CD14-positive monocyte (primary cell): ENCODE measurements around the gene SLC25A26. TPM values are rescaled to one million over a fixed set of nuclear protein-coding genes. Genes with fewer than 3 reads are reported as not detected.

ENCODE experiments used
- DNase-seq, 3 donors: peaks; one replicate each; pipeline ENCODE4 v3.0.0-alpha.2; 2011 to 2022
- H2AFZ ChIP-seq: 2 replicates; pipeline ENCODE4 v1.6.0; 2012; ENCODE audit warnings: mild to moderate bottlenecking, low read depth, low read length, inconsistent platforms; ENCODE audit not compliant: insufficient read depth, poor library complexity, severe bottlenecking
- H3K27ac ChIP-seq, 2 donors: 1 replicate in 1 of 2; 2 replicates in 1 of 2; pipeline ENCODE4 v1.5.1; 2012 to 2013; ENCODE audit warnings: low read length in 2 of 2, control low read depth in 1 of 2, inconsistent platforms in 1 of 2, low read depth in 1 of 2, mild to moderate bottlenecking in 1 of 2
- H3K27me3 ChIP-seq, 2 donors: one replicate each; pipeline versions ENCODE4 v1.6.0 to v1.6.1; 2011 to 2013; ENCODE audit warnings: low read length in 2 of 2; ENCODE audit not compliant: control insufficient read depth in 2 of 2, insufficient read depth in 2 of 2
- H3K36me3 ChIP-seq, 2 donors: replicated peaks in 1 of 2; 1 replicate in 1 of 2; 2 replicates in 1 of 2; pipeline versions ENCODE4 v1.5.1 to v1.6.1; 2012 to 2013; ENCODE audit warnings: low read length in 2 of 2, control low read depth in 1 of 2, inconsistent platforms in 1 of 2, mild to moderate bottlenecking in 1 of 2; ENCODE audit not compliant: insufficient read depth in 2 of 2, control insufficient read depth in 1 of 2
- H3K4me1 ChIP-seq, 2 donors: 1 replicate in 1 of 2; 2 replicates in 1 of 2; pipeline versions ENCODE4 v1.5.1 to v1.6.1; 2012 to 2013; ENCODE audit warnings: low read length in 2 of 2, control low read depth in 1 of 2, inconsistent platforms in 1 of 2, mild to moderate bottlenecking in 1 of 2, moderate library complexity in 1 of 2; ENCODE audit not compliant: insufficient read depth in 2 of 2, control insufficient read depth in 1 of 2
- H3K4me2 ChIP-seq: replicated peaks from 2 replicates; pipeline ENCODE3; 2012; ENCODE audit warnings: low read length, moderate library complexity, mild to moderate bottlenecking; ENCODE audit not compliant: poor library complexity, severe bottlenecking; ENCODE audit errors: extremely low read depth
- H3K4me3 ChIP-seq, 3 experiments: fragments of 200-600 bp in 1 of 3; sonication (generic) in 1 of 3; replicated peaks in 1 of 3; 1 replicate in 2 of 3; 2 replicates in 1 of 3; pipeline ENCODE4 v1.5.1; 2011 to 2013; ENCODE audit warnings: low read length in 3 of 3, mild to moderate bottlenecking in 3 of 3, control low read depth in 2 of 3, low read depth in 2 of 3, inconsistent platforms in 1 of 3, moderate library complexity in 1 of 3
- H3K79me2 ChIP-seq: 2 replicates; pipeline ENCODE4 v1.6.0; 2012; ENCODE audit warnings: mild to moderate bottlenecking, control low read depth, inconsistent platforms, low read length, moderate library complexity; ENCODE audit not compliant: insufficient read depth
- H3K9ac ChIP-seq: 2 replicates; pipeline ENCODE4 v1.6.0; 2017; ENCODE audit warnings: low read length, mild to moderate bottlenecking; ENCODE audit not compliant: insufficient read depth, poor library complexity, severe bottlenecking
- H3K9me3 ChIP-seq, 2 donors: replicated peaks in 1 of 2; 1 replicate in 1 of 2; 2 replicates in 1 of 2; pipeline versions ENCODE4 v1.5.1 to v1.6.1; 2012 to 2013; ENCODE audit warnings: low read length in 2 of 2, control low read depth in 1 of 2; ENCODE audit not compliant: control insufficient read depth in 1 of 2, insufficient read depth in 1 of 2
- H4K20me1 ChIP-seq: 2 replicates; pipeline ENCODE4 v1.6.0; 2012; ENCODE audit warnings: mild to moderate bottlenecking, low read length, control low read depth, moderate library complexity; ENCODE audit not compliant: insufficient read depth
- H3K27ac Mint-ChIP-seq, 7 donors: one replicate each; pipeline ENCODE4 v1.8.0; 2020; ENCODE audit warnings: mild to moderate bottlenecking in 7 of 7, mixed read lengths in 7 of 7, moderate library complexity in 6 of 7, inconsistent platforms in 2 of 7
- H3K27me3 Mint-ChIP-seq, 3 donors: one replicate each; pipeline ENCODE4 v1.8.0; 2021 to 2022; ENCODE audit warnings: low read depth in 3 of 3, mild to moderate bottlenecking in 3 of 3, mixed read lengths in 3 of 3, moderate library complexity in 3 of 3, inconsistent platforms in 1 of 3
- H3K36me3 Mint-ChIP-seq, 2 donors: one replicate each; pipeline ENCODE4 v1.8.0; 2020; ENCODE audit warnings: mixed read lengths in 2 of 2, inconsistent platforms in 1 of 2, mild to moderate bottlenecking in 1 of 2
- H3K4me1 Mint-ChIP-seq: one replicate; pipeline ENCODE4 v1.8.0; 2020; ENCODE audit warnings: mild to moderate bottlenecking, mixed read lengths
- H3K4me3 Mint-ChIP-seq, 2 donors: one replicate each; pipeline ENCODE4 v1.8.0; 2020; ENCODE audit warnings: mild to moderate bottlenecking in 2 of 2, mixed read lengths in 2 of 2, moderate library complexity in 1 of 2
- H3K9me3 Mint-ChIP-seq, 7 donors: one replicate each; pipeline ENCODE4 v1.8.0; 2020 to 2022; ENCODE audit warnings: mixed read lengths in 7 of 7, mild to moderate bottlenecking in 6 of 7, moderate library complexity in 6 of 7, inconsistent platforms in 2 of 7
- WGBS: methylation state at CpG from one replicate; pipeline ENCODE4 v1.1.5; 2013; ENCODE audit warnings: missing lambda C conversion rate; ENCODE audit not compliant: insufficient coverage; 5-methylcytosine and 5-hydroxymethylcytosine counted together
- intact Hi-C, 2 donors: fragments of 100-400 bp; cut with micrococcal nuclease; formaldehyde crosslinking; loops; one replicate each; pipeline versions ENCODE4 v1.15.0 to v1.15.1; 2023
- polyA plus RNA-seq, 3 donors: library from polyadenylated mRNA; depleted of rRNA in 1 of 3; unstranded in 2 of 3; stranded (reverse) in 1 of 3; fragments of 300-500 nt in 2 of 3; fragments of >200 nt in 1 of 3; fragmentation: Illumina TruSeq in 2 of 3; gene quantifications; 1 replicate in 2 of 3; 2 replicates in 1 of 3; pipeline ENCODE4 v1.2.3, GENCODE V29; 2012 to 2021
- TF ChIP-seq, protein P1 (sequence below): fragments of 200-600 bp; IDR thresholded peaks from one replicate; pipeline ENCODE4 v1.8.0; 2022; ENCODE audit warnings: antibody characterized with exemption, mild to moderate bottlenecking

Gene SLC25A26
- polyA plus RNA-seq, 3 donors, result 11.6 to 23.0 (median 14.4) TPM

GRCh38 chr3:66402596-66403290, 181.9 kb downstream of the SLC25A26 start:
- Histone ChIP-seq H4K20me1 (no peaks in the 10 kb centered on the region), H3K36me3 (no peaks in the 10 kb centered on the region), H3K4me2 (no peak overlapping the region), H3K27me3 (no peaks in the 10 kb centered on the region), H3K4me1 (peaks cover 4 to 7% of the 10 kb centered on the region in 2 donors), H3K27ac (no peak overlapping the region), H2AFZ (no peak overlapping the region), H3K79me2 (no peaks in the 10 kb centered on the region), H3K9me3 (no peaks in the 10 kb centered on the region), H3K4me3 (no peak overlapping the region), H3K9ac (no peak overlapping the region)
- TF ChIP-seq, protein P1, sequence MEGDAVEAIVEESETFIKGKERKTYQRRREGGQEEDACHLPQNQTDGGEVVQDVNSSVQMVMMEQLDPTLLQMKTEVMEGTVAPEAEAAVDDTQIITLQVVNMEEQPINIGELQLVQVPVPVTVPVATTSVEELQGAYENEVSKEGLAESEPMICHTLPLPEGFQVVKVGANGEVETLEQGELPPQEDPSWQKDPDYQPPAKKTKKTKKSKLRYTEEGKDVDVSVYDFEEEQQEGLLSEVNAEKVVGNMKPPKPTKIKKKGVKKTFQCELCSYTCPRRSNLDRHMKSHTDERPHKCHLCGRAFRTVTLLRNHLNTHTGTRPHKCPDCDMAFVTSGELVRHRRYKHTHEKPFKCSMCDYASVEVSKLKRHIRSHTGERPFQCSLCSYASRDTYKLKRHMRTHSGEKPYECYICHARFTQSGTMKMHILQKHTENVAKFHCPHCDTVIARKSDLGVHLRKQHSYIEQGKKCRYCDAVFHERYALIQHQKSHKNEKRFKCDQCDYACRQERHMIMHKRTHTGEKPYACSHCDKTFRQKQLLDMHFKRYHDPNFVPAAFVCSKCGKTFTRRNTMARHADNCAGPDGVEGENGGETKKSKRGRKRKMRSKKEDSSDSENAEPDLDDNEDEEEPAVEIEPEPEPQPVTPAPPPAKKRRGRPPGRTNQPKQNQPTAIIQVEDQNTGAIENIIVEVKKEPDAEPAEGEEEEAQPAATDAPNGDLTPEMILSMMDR, result no peak
- DNase-seq, result no peak
- Mint-ChIP-seq H3K36me3 (peaks cover 4 to 7% of the 10 kb centered on the region in 2 donors), H3K4me1 (peaks cover 5% of the 10 kb centered on the region), H3K27ac (peak overlapping the region in 1 of 7 donors; percentile 11), H3K9me3 (peaks cover 0 to 3% (median 0%) of the 10 kb centered on the region in 7 donors), H3K4me3 (no peak overlapping the region), H3K27me3 (peaks cover 0 to 2% (median 1%) of the 10 kb centered on the region in 3 donors)
- WGBS, result 99% methylated on average over 6 of the region's 13 CpGs
- intact Hi-C loops, result no loop called here

DNA sequence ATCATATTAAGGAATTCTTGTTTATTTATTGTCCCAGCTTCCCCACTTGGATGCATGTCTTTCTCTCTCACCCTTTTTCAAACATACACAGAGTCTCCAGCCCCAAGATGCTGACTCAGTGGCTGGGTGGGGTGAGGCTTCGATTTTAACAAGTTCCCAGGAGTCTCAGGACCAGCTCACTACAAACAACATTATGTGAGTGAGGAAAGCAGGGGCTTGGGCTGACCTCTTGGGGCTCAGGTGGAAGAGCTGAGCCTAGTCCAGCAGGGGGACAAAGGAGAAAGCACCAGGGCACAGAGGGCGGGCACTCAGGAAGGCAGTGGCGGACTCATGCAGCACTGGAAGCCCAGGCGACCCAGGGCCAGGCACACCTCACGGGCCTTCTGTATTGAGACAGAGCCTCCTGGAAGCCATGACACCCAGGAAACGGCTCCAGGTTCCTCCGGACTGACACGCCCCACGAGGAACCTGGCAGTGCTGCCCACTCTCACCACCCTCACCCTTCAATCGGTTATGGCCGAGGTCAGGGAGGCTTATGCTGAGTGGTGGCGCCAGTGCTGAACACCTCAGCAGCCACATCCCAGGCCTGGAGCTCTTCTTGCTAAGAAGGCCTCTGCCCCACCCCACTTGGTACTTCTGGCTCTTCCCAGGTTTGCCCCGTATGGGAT, 182.7 kb downstream of the SLC25A26 start:
- peak overlapping the region in 1 of 7 donors; percentile 68 for H3K27ac Mint-ChIP-seq

More for the DNA sequence above, 182.7 kb downstream of the SLC25A26 start:
- peaks cover 4 to 7% of the 10 kb centered on the region in 2 donors for H3K36me3 Mint-ChIP-seq
- Histone ChIP-seq H3K27ac (no peak overlapping the region), H3K4me1 (peaks cover 0 to under 1% of the 10 kb centered on the region in 2 donors), H3K79me2 (no peaks in the 10 kb centered on the region), H4K20me1 (no peaks in the 10 kb centered on the region), H3K9me3 (no peaks in the 10 kb centered on the region), H3K4me3 (no peak overlapping the region), H3K4me2 (no peak overlapping the region), H3K9ac (no peak overlapping the region), H3K36me3 (no peaks in the 10 kb centered on the region), H3K27me3 (no peaks in the 10 kb centered on the region), H2AFZ (no peak overlapping the region)
- H3K4me3 Mint-ChIP-seq, result no peak overlapping the region
- H3K4me1 Mint-ChIP-seq, result no peaks in the 10 kb centered on the region
- intact Hi-C loops, result no loop called here
- no peak for DNase-seq
- TF ChIP-seq, protein P1, result no peak
- peaks cover 0 to 3% (median 0%) of the 10 kb centered on the region in 7 donors for H3K9me3 Mint-ChIP-seq
- 86% methylated on average over 8 of the region's 13 CpGs for WGBS
- H3K27me3 Mint-ChIP-seq, result peaks cover 0 to 2% (median 1%) of the 10 kb centered on the region in 3 donors
